ENCODE data around the gene SLC4A11. TPM values are rescaled to one million over a fixed set of nuclear protein-coding genes. Genes with fewer than 3 reads are reported as not detected.

SLC4A11 gene
- total and polyA plus RNA-seq, 2 donors (not counting 1 experiment from before 2014, with no cell fraction given) = 0.56 to 1.7 TPM

DNA sequence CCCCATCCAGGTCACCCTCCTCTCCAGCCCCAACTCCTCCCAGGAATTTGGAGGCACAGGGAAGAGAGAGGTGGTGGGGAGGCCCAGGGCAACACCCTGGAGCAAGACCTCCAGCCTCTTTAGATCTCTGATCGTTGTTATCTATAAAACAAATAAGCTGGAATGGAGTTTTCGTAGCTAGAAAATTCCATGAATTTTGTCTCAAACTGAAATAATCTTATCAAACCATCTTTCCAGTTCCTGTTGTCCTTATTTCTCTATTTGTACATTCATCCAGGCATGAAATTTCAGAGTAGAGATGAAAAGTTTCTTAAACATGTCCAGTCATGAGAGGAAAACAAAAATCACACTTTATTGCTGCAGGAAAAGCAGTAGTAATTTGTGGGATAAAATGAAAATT, 6.2 kb upstream of the SLC4A11 start:
- Histone ChIP-seq H3K36me3 (ENCODE audit: control insufficient read depth, insufficient read depth, low read length) (no peaks in the 10 kb centered on the region), H3K4me1 (ENCODE audit: control insufficient read depth, extremely low read depth, insufficient read depth, low read length) (no peaks in the 10 kb centered on the region), H2AFZ (ENCODE audit: low read length) (no peak overlapping the region), H3K79me2 (ENCODE audit: control insufficient read depth, insufficient read depth, low read length) (no peaks in the 10 kb centered on the region), H3K4me2 (ENCODE audit: extremely low read depth, insufficient read depth, low read length) (no peak overlapping the region), H3K27me3 (ENCODE audit: control insufficient read depth, insufficient read depth, low read length) (peaks cover 14% of the 10 kb centered on the region), H3K9me3 (ENCODE audit: control insufficient read depth, insufficient read depth, low read depth, low read length) (no peaks in the 10 kb centered on the region), H3K9ac (ENCODE audit: insufficient read depth, low read length) (no peak overlapping the region), H4K20me1 (ENCODE audit: control insufficient read depth, extremely low read depth, insufficient read depth, low read length) (no peaks in the 10 kb centered on the region), H3K27ac (ENCODE audit: insufficient read depth, low read length) (no peak overlapping the region), H3K4me3 (replicated peaks in 1 of 4; ENCODE audit: control extremely low read depth in 1 of 4, insufficient read depth in 1 of 4, low read depth in 3 of 4, low read length in 4 of 4) (no peak overlapping the region)
- DNase-seq (ENCODE audit: low read depth in 2 of 2) = no peak
- TF ChIP-seq, protein P1, sequence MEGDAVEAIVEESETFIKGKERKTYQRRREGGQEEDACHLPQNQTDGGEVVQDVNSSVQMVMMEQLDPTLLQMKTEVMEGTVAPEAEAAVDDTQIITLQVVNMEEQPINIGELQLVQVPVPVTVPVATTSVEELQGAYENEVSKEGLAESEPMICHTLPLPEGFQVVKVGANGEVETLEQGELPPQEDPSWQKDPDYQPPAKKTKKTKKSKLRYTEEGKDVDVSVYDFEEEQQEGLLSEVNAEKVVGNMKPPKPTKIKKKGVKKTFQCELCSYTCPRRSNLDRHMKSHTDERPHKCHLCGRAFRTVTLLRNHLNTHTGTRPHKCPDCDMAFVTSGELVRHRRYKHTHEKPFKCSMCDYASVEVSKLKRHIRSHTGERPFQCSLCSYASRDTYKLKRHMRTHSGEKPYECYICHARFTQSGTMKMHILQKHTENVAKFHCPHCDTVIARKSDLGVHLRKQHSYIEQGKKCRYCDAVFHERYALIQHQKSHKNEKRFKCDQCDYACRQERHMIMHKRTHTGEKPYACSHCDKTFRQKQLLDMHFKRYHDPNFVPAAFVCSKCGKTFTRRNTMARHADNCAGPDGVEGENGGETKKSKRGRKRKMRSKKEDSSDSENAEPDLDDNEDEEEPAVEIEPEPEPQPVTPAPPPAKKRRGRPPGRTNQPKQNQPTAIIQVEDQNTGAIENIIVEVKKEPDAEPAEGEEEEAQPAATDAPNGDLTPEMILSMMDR (conservative IDR thresholded peaks at IDR 0.05 in 1 of 2, IDR thresholded peaks at IDR 0.05 in 1 of 2; ENCODE audit: low read depth in 1 of 2, low read length in 2 of 2) = no peak
- TF ChIP-seq EZH2 (IDR thresholded peaks at IDR 0.05; ENCODE audit: low read length, missing control alignments) = no peak

DNA sequence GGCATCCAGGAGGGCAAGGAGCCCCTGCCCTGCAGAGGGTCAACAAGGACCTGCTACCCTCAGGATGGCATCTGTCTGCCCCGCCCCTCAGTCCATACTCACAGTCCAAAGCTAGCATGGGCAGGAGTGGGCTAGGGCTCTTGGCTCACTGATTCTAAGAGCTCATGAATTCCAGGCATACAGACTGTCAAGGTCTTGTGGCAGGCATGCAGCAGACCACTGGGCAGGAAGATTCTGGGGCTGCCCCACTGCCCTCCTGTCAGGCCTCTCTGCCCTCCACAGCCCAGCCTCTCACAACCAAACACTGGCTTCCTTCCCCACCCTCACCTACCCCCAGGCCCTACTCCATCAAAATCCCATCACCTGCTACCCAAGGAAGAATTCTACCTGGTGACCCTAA, 5.6 kb upstream of the SLC4A11 start:
- Histone ChIP-seq H3K27ac (ENCODE audit: insufficient read depth, low read length) (no peak overlapping the region), H3K27me3 (ENCODE audit: control insufficient read depth, insufficient read depth, low read length) (peaks cover 16% of the 10 kb centered on the region), H3K4me1 (ENCODE audit: control insufficient read depth, extremely low read depth, insufficient read depth, low read length) (no peaks in the 10 kb centered on the region), H3K9me3 (ENCODE audit: control insufficient read depth, insufficient read depth, low read depth, low read length) (no peaks in the 10 kb centered on the region), H3K79me2 (ENCODE audit: control insufficient read depth, insufficient read depth, low read length) (no peaks in the 10 kb centered on the region), H4K20me1 (ENCODE audit: control insufficient read depth, extremely low read depth, insufficient read depth, low read length) (no peaks in the 10 kb centered on the region), H3K4me3 (replicated peaks in 1 of 4; ENCODE audit: control extremely low read depth in 1 of 4, insufficient read depth in 1 of 4, low read depth in 3 of 4, low read length in 4 of 4) (no peak overlapping the region), H3K4me2 (ENCODE audit: extremely low read depth, insufficient read depth, low read length) (no peak overlapping the region), H3K9ac (ENCODE audit: insufficient read depth, low read length) (no peak overlapping the region), H3K36me3 (ENCODE audit: control insufficient read depth, insufficient read depth, low read length) (no peaks in the 10 kb centered on the region), H2AFZ (ENCODE audit: low read length) (no peak overlapping the region)
- TF ChIP-seq EZH2 (IDR thresholded peaks at IDR 0.05; ENCODE audit: low read length, missing control alignments) = no peak
- TF ChIP-seq, protein P1 (conservative IDR thresholded peaks at IDR 0.05 in 1 of 2, IDR thresholded peaks at IDR 0.05 in 1 of 2; ENCODE audit: low read depth in 1 of 2, low read length in 2 of 2) = no peak
- no peak for DNase-seq (ENCODE audit: low read depth in 2 of 2)

DNA sequence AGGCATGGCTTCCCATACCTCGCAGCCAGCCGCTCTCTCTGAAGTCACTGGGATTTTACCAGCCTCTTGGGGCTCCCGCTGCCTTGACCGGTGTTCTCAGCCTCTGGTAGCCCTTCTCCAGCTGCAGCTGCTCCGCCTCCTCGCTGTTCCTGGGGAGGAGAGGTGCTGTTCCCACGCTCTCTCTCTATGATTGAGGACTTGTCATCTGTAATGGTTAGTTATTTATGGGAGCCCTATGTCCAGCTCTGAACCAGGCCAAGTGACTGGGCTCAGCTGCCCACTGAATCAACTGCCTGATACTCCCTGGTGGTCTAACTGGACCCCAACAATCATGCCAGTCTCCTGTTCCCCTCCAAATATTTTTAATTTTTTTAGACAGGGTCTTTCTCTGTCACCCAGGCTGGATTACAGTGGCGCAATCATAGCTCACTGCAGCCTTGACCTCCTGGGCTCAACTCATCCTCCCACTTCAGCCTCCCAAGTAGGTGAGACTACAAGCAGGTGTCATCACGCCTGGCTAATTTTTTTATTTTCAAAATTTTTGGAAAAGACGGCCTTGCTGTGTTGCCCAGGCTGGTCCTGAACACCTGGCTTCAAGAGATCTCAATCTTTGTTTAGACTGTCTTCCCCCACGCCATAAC, 4.8 kb upstream of the SLC4A11 start:
- Histone ChIP-seq H3K4me1 (ENCODE audit: control insufficient read depth, extremely low read depth, insufficient read depth, low read length) (no peaks in the 10 kb centered on the region), H3K36me3 (ENCODE audit: control insufficient read depth, insufficient read depth, low read length) (no peaks in the 10 kb centered on the region), H3K9me3 (ENCODE audit: control insufficient read depth, insufficient read depth, low read depth, low read length) (no peaks in the 10 kb centered on the region), H2AFZ (ENCODE audit: low read length) (no peak overlapping the region), H3K27ac (ENCODE audit: insufficient read depth, low read length) (no peak overlapping the region), H4K20me1 (ENCODE audit: control insufficient read depth, extremely low read depth, insufficient read depth, low read length) (no peaks in the 10 kb centered on the region), H3K4me3 (replicated peaks in 1 of 4; ENCODE audit: control extremely low read depth in 1 of 4, insufficient read depth in 1 of 4, low read depth in 3 of 4, low read length in 4 of 4) (no peak overlapping the region), H3K27me3 (ENCODE audit: control insufficient read depth, insufficient read depth, low read length) (peaks cover 16% of the 10 kb centered on the region), H3K79me2 (ENCODE audit: control insufficient read depth, insufficient read depth, low read length) (no peaks in the 10 kb centered on the region), H3K9ac (ENCODE audit: insufficient read depth, low read length) (no peak overlapping the region), H3K4me2 (ENCODE audit: extremely low read depth, insufficient read depth, low read length) (no peak overlapping the region)
- TF ChIP-seq EZH2 (IDR thresholded peaks at IDR 0.05; ENCODE audit: low read length, missing control alignments) = no peak
- TF ChIP-seq, protein P1 (conservative IDR thresholded peaks at IDR 0.05 in 1 of 2, IDR thresholded peaks at IDR 0.05 in 1 of 2; ENCODE audit: low read depth in 1 of 2, low read length in 2 of 2) = no peak
- no peak for DNase-seq (ENCODE audit: low read depth in 2 of 2)

Measured in fibroblast of lung (primary cell).